Inferior parietal cortex (tissue), 1 donor: ENCODE data around the gene PWP2.
"Not testable (repeated sequence)": the region's sequence is repeated elsewhere in the genome, so short reads cannot be mapped to it uniquely, and the experiment has no call there.

ENCODE experiments used
- DNase-seq: peaks from one replicate; pipeline ENCODE4 v3.0.0-alpha.2; 2016; ENCODE audit errors: extremely low spot score

The PWP2 gene

GRCh38 chr21:44163167-44163653 lies 56.0 kb downstream of the PWP2 start:
- not testable (repeated sequence) for DNase-seq

- DNase-seq, result not testable (repeated sequence)
These were observed 58.7 kb downstream of the PWP2 start for GRCh38 chr21:44165933-44166332.

GRCh38 chr21:44167527-44167926 lies 60.3 kb downstream of the PWP2 start:
- DNase-seq, result not testable (repeated sequence)

- not testable (repeated sequence) for DNase-seq
These were observed 63.1 kb downstream of the PWP2 start for GRCh38 chr21:44170326-44170725.

- not testable (repeated sequence) for DNase-seq
These were observed 63.7 kb downstream of the PWP2 start for GRCh38 chr21:44170863-44171262.

- DNase-seq, result not testable (repeated sequence)
These were observed 64.9 kb downstream of the PWP2 start for GRCh38 chr21:44171962-44172572.

- DNase-seq, result not testable (repeated sequence)
These were observed 65.5 kb downstream of the PWP2 start for GRCh38 chr21:44172741-44173140.

GRCh38 chr21:44175189-44175588 lies 68.0 kb downstream of the PWP2 start:
- DNase-seq, result not testable (repeated sequence)

GRCh38 chr21:44176127-44176526 lies 68.9 kb downstream of the PWP2 start:
- DNase-seq, result not testable (repeated sequence)
